Measurements from ENCODE around the gene SECTM1. TPM values are rescaled to one million over a fixed set of nuclear protein-coding genes. Genes with fewer than 3 reads are reported as not detected.

SECTM1 gene
- total and polyA plus RNA-seq, 9 of the 15 experiments (the other 6 are each of a cell fraction or from before 2014, with no cell fraction given): 0.11 to 0.46 (median 0.18) TPM; not detected in 6

DNA sequence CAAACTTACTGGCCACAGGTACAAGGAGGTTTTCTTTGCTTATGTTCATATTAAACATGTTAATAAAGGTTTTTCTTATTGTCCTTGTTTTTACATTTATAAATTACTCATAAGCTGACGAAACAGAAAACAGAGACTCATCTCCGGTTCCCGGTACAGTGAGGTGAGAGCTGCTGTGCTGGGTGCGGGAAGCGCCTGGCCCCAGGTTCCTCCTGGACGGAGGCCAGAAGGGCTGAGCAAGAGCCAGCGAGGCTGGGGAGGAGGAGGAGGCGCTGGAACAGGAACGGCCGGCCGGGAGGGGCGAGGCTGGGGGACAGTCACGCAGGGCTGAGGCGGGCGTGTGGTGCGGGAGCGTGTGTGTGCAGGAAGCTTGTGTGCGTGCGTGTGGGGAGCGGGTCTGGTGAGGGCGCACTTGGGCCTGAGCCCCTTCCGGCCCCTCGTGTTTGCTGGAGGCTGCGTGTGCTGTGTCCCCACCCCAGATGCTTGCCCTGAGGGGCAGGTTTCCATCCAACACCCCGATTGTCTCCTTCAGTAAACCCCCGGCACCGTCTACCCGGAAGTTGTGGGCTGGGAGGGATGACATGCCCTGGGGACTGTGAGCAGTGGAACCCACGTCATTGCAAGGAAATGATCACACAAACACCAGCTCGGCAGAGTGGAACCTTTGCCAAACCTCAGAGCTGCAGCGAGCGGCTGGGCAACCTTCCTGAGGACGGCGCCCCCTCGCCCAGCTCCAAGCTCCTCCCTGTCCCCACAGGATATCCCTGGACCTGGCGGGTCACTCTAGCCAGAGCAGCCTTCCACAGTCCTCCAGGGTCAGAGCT is 35.6 kb downstream of the SECTM1 start (continued):
- TF ChIP-seq EHMT2 (IDR thresholded peaks at IDR 0.05) (no peak), ZNF609 (CRISPR knock-in tag; IDR thresholded peaks at IDR 0.05; ENCODE audit: borderline replicate concordance) (peak; percentile 42; the same call in 1 of the 2 replicates), ZNF57 (CRISPR knock-in tag; IDR thresholded peaks at IDR 0.05) (no peak), ZNF551 (CRISPR knock-in tag; IDR thresholded peaks at IDR 0.05) (no peak), EP300 (IDR thresholded peaks at IDR 0.05; ENCODE audit: low read length) (no peak), SIN3B (IDR thresholded peaks at IDR 0.05; ENCODE audit: low read depth) (no peak), RFX7 (CRISPR knock-in tag; IDR thresholded peaks at IDR 0.05) (no peak), TOE1 (IDR thresholded peaks at IDR 0.05; ENCODE audit: borderline replicate concordance) (peak; percentile 37; the same call in 1 of the 2 replicates), TOE1 (CRISPR knock-in tag; IDR thresholded peaks at IDR 0.05; ENCODE audit: borderline replicate concordance, low read depth) (no peak), ZNF41 (CRISPR knock-in tag; conservative IDR thresholded peaks at IDR 0.05) (no peak), ZNF174 (CRISPR knock-in tag; IDR thresholded peaks at IDR 0.05) (no peak), ILK (tag; IDR thresholded peaks at IDR 0.05; ENCODE audit: borderline replicate concordance, low read depth) (no peak), CCNT2 (IDR thresholded peaks at IDR 0.05; ENCODE audit: borderline replicate concordance, extremely low read depth, insufficient read length, low read depth, low read length) (peak; percentile 90), POLR2A (conservative IDR thresholded peaks at IDR 0.05) (peak; percentile 71), PYGO2 (tag; IDR thresholded peaks at IDR 0.05) (no peak), ELF2 (CRISPR knock-in tag; IDR thresholded peaks at IDR 0.05) (peak; percentile 78; the same call in 1 of the 2 replicates), JUNB (CRISPR knock-in tag; conservative IDR thresholded peaks at IDR 0.05) (no peak)
- TF ChIP-seq, protein P1, sequence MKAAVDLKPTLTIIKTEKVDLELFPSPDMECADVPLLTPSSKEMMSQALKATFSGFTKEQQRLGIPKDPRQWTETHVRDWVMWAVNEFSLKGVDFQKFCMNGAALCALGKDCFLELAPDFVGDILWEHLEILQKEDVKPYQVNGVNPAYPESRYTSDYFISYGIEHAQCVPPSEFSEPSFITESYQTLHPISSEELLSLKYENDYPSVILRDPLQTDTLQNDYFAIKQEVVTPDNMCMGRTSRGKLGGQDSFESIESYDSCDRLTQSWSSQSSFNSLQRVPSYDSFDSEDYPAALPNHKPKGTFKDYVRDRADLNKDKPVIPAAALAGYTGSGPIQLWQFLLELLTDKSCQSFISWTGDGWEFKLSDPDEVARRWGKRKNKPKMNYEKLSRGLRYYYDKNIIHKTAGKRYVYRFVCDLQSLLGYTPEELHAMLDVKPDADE (conservative IDR thresholded peaks at IDR 0.05; ENCODE audit: control insufficient read depth, low read depth, low read length): no peak; the same call in 1 of the 2 replicates
- TF ChIP-seq, protein P2, sequence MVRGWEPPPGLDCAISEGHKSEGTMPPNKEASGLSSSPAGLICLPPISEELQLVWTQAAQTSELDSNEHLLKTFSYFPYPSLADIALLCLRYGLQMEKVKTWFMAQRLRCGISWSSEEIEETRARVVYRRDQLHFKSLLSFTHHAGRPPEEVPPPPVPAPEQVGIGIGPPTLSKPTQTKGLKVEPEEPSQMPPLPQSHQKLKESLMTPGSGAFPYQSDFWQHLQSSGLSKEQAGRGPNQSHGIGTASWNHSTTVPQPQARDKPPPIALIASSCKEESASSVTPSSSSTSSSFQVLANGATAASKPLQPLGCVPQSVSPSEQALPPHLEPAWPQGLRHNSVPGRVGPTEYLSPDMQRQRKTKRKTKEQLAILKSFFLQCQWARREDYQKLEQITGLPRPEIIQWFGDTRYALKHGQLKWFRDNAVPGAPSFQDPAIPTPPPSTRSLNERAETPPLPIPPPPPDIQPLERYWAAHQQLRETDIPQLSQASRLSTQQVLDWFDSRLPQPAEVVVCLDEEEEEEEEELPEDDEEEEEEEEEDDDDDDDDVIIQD (CRISPR knock-in tag; IDR thresholded peaks at IDR 0.05): no peak
- TF ChIP-seq, protein P3, sequence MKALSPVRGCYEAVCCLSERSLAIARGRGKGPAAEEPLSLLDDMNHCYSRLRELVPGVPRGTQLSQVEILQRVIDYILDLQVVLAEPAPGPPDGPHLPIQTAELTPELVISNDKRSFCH (CRISPR knock-in tag; IDR thresholded peaks at IDR 0.05): no peak
- TF ChIP-seq, protein P3 (tag; IDR thresholded peaks at IDR 0.05): peak; percentile 36; the same call in 1 of the 2 replicates
